ENCODE results near the gene GPC1. TPM values are rescaled to one million over a fixed set of nuclear protein-coding genes. Genes with fewer than 3 reads are reported as not detected.

The GPC1 gene
- total RNA-seq, 1 donor from 2014 or later, result 36.0 TPM

GRCh38 chr2:240412975-240413812, 22.3 kb upstream of the GPC1 start:
- H3K27me3 ChIP-seq (ENCODE audit: control insufficient read depth in 3 of 3, insufficient read depth in 3 of 3, low read length in 3 of 3), result peaks cover 0 to 3% (median 0%) of the 10 kb centered on the region in 3 donors
- no peak overlapping the region for H3K4me3 ChIP-seq (ENCODE audit: low read length in 3 of 3)
- peaks cover 0 to 4% (median 0%) of the 10 kb centered on the region in 3 donors for H3K4me1 ChIP-seq (ENCODE audit: control insufficient read depth in 3 of 3, insufficient read depth in 3 of 3, low read length in 3 of 3)
- H3K27ac ChIP-seq (ENCODE audit: low read depth, low read length), result no peak overlapping the region
- no peaks in the 10 kb centered on the region for H3K36me3 ChIP-seq (ENCODE audit: control insufficient read depth in 3 of 3, insufficient read depth in 3 of 3, low read length in 3 of 3)
- H3K9me3 ChIP-seq (ENCODE audit: control insufficient read depth in 3 of 3, low read length in 3 of 3), result no peaks in the 10 kb centered on the region
- no peak overlapping the region for H3K9ac ChIP-seq (ENCODE audit: low read depth in 1 of 3, low read length in 3 of 3)

- Histone ChIP-seq H3K27ac (ENCODE audit: low read depth, low read length) (no peak overlapping the region), H3K4me3 (ENCODE audit: low read length in 3 of 3) (no peak overlapping the region), H3K36me3 (ENCODE audit: control insufficient read depth in 3 of 3, insufficient read depth in 3 of 3, low read length in 3 of 3) (no peaks in the 10 kb centered on the region), H3K27me3 (ENCODE audit: control insufficient read depth in 3 of 3, insufficient read depth in 3 of 3, low read length in 3 of 3) (peaks cover 0 to 3% (median 0%) of the 10 kb centered on the region in 3 donors), H3K4me1 (ENCODE audit: control insufficient read depth in 3 of 3, insufficient read depth in 3 of 3, low read length in 3 of 3) (peaks cover 0 to 4% (median 0%) of the 10 kb centered on the region in 3 donors), H3K9ac (ENCODE audit: low read depth in 1 of 3, low read length in 3 of 3) (no peak overlapping the region), H3K9me3 (ENCODE audit: control insufficient read depth in 3 of 3, low read length in 3 of 3) (peaks cover 0 to 2% (median 0%) of the 10 kb centered on the region in 3 donors)
Measured at GRCh38 chr2:240413813-240414429, 21.5 kb upstream of the GPC1 start.

GRCh38 chr2:240416821-240417220, 18.6 kb upstream of the GPC1 start:
- Histone ChIP-seq H3K9me3 (ENCODE audit: control insufficient read depth in 3 of 3, low read length in 3 of 3) (peaks cover 0 to 5% (median 3%) of the 10 kb centered on the region in 3 donors), H3K4me3 (ENCODE audit: low read length in 3 of 3) (no peak overlapping the region), H3K27me3 (ENCODE audit: control insufficient read depth in 3 of 3, insufficient read depth in 3 of 3, low read length in 3 of 3) (peaks cover 0 to 3% (median 0%) of the 10 kb centered on the region in 3 donors), H3K27ac (ENCODE audit: low read depth, low read length) (no peak overlapping the region), H3K4me1 (ENCODE audit: control insufficient read depth in 3 of 3, insufficient read depth in 3 of 3, low read length in 3 of 3) (peaks cover 0 to 4% (median 0%) of the 10 kb centered on the region in 3 donors), H3K9ac (ENCODE audit: low read depth in 1 of 3, low read length in 3 of 3) (no peak overlapping the region), H3K36me3 (ENCODE audit: control insufficient read depth in 3 of 3, insufficient read depth in 3 of 3, low read length in 3 of 3) (no peaks in the 10 kb centered on the region)

- no peaks in the 10 kb centered on the region for H3K27me3 ChIP-seq (ENCODE audit: control insufficient read depth in 3 of 3, insufficient read depth in 3 of 3, low read length in 3 of 3)
- no peak overlapping the region for H3K9ac ChIP-seq (ENCODE audit: low read depth in 1 of 3, low read length in 3 of 3)
- no peaks in the 10 kb centered on the region for H3K4me1 ChIP-seq (ENCODE audit: control insufficient read depth in 3 of 3, insufficient read depth in 3 of 3, low read length in 3 of 3)
- H3K27ac ChIP-seq (ENCODE audit: low read depth, low read length), result no peak overlapping the region
- no peak overlapping the region for H3K4me3 ChIP-seq (ENCODE audit: low read length in 3 of 3)
- H3K9me3 ChIP-seq (ENCODE audit: control insufficient read depth in 3 of 3, low read length in 3 of 3), result peaks cover 0 to 5% (median 3%) of the 10 kb centered on the region in 3 donors
- no peaks in the 10 kb centered on the region for H3K36me3 ChIP-seq (ENCODE audit: control insufficient read depth in 3 of 3, insufficient read depth in 3 of 3, low read length in 3 of 3)
Measured at GRCh38 chr2:240418311-240418710, 17.2 kb upstream of the GPC1 start.

GRCh38 chr2:240419271-240419670, 16.2 kb upstream of the GPC1 start:
- Histone ChIP-seq H3K27me3 (ENCODE audit: control insufficient read depth in 3 of 3, insufficient read depth in 3 of 3, low read length in 3 of 3) (no peaks in the 10 kb centered on the region), H3K4me3 (ENCODE audit: low read length in 3 of 3) (no peak overlapping the region), H3K9me3 (ENCODE audit: control insufficient read depth in 3 of 3, low read length in 3 of 3) (peaks cover 0 to 5% (median 3%) of the 10 kb centered on the region in 3 donors), H3K27ac (ENCODE audit: low read depth, low read length) (no peak overlapping the region), H3K4me1 (ENCODE audit: control insufficient read depth in 3 of 3, insufficient read depth in 3 of 3, low read length in 3 of 3) (no peaks in the 10 kb centered on the region), H3K36me3 (ENCODE audit: control insufficient read depth in 3 of 3, insufficient read depth in 3 of 3, low read length in 3 of 3) (no peaks in the 10 kb centered on the region), H3K9ac (ENCODE audit: low read depth in 1 of 3, low read length in 3 of 3) (no peak overlapping the region)

DNA sequence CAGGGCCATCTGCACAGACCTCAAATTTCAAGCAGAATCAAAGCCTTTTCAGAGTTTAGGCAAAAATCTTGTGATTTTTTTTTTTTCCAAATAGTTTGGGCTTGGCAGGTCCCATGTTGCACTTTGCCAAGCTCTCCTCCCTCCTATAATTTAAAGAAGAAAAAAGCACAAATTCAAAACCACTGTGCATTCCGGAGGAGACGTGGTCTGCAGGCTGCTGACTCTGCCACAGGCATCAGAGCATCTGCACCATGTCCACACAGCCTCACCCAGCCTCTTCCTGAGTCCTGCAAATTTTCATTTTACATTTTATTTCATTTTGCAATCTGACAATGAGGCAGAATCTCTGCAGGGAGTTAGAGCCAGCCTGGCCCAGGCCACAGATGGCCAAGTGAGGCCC, 15.7 kb upstream of the GPC1 start:
- H3K27ac ChIP-seq (ENCODE audit: low read depth, low read length), result no peak overlapping the region
- H3K9me3 ChIP-seq (ENCODE audit: control insufficient read depth in 3 of 3, low read length in 3 of 3), result peaks cover 0 to 5% (median 3%) of the 10 kb centered on the region in 3 donors
- no peak overlapping the region for H3K4me3 ChIP-seq (ENCODE audit: low read length in 3 of 3)
- H3K9ac ChIP-seq (ENCODE audit: low read depth in 1 of 3, low read length in 3 of 3), result no peak overlapping the region
- no peaks in the 10 kb centered on the region for H3K27me3 ChIP-seq (ENCODE audit: control insufficient read depth in 3 of 3, insufficient read depth in 3 of 3, low read length in 3 of 3)
- no peaks in the 10 kb centered on the region for H3K36me3 ChIP-seq (ENCODE audit: control insufficient read depth in 3 of 3, insufficient read depth in 3 of 3, low read length in 3 of 3)
- H3K4me1 ChIP-seq (ENCODE audit: control insufficient read depth in 3 of 3, insufficient read depth in 3 of 3, low read length in 3 of 3), result peaks cover 0 to 3% (median 0%) of the 10 kb centered on the region in 3 donors

GRCh38 chr2:240420206-240421104, 15.0 kb upstream of the GPC1 start:
- no peaks in the 10 kb centered on the region for H3K36me3 ChIP-seq (ENCODE audit: control insufficient read depth in 3 of 3, insufficient read depth in 3 of 3, low read length in 3 of 3)
- peaks cover 0 to 5% (median 3%) of the 10 kb centered on the region in 3 donors for H3K9me3 ChIP-seq (ENCODE audit: control insufficient read depth in 3 of 3, low read length in 3 of 3)
- H3K4me1 ChIP-seq (ENCODE audit: control insufficient read depth in 3 of 3, insufficient read depth in 3 of 3, low read length in 3 of 3), result peaks cover 0 to 5% (median 0%) of the 10 kb centered on the region in 3 donors
- H3K4me3 ChIP-seq (ENCODE audit: low read length in 3 of 3), result no peak overlapping the region
- no peaks in the 10 kb centered on the region for H3K27me3 ChIP-seq (ENCODE audit: control insufficient read depth in 3 of 3, insufficient read depth in 3 of 3, low read length in 3 of 3)
- H3K27ac ChIP-seq (ENCODE audit: low read depth, low read length), result no peak overlapping the region
- H3K9ac ChIP-seq (ENCODE audit: low read depth in 1 of 3, low read length in 3 of 3), result no peak overlapping the region

- peaks cover 0 to 5% (median 0%) of the 10 kb centered on the region in 3 donors for H3K4me1 ChIP-seq (ENCODE audit: control insufficient read depth in 3 of 3, insufficient read depth in 3 of 3, low read length in 3 of 3)
- no peak overlapping the region for H3K4me3 ChIP-seq (ENCODE audit: low read length in 3 of 3)
- H3K36me3 ChIP-seq (ENCODE audit: control insufficient read depth in 3 of 3, insufficient read depth in 3 of 3, low read length in 3 of 3), result no peaks in the 10 kb centered on the region
- no peaks in the 10 kb centered on the region for H3K27me3 ChIP-seq (ENCODE audit: control insufficient read depth in 3 of 3, insufficient read depth in 3 of 3, low read length in 3 of 3)
- no peak overlapping the region for H3K9ac ChIP-seq (ENCODE audit: low read depth in 1 of 3, low read length in 3 of 3)
- no peak overlapping the region for H3K27ac ChIP-seq (ENCODE audit: low read depth, low read length)
- peaks cover 0 to 5% (median 5%) of the 10 kb centered on the region in 3 donors for H3K9me3 ChIP-seq (ENCODE audit: control insufficient read depth in 3 of 3, low read length in 3 of 3)
Measured at GRCh38 chr2:240421381-240421780, 14.1 kb upstream of the GPC1 start.

DNA sequence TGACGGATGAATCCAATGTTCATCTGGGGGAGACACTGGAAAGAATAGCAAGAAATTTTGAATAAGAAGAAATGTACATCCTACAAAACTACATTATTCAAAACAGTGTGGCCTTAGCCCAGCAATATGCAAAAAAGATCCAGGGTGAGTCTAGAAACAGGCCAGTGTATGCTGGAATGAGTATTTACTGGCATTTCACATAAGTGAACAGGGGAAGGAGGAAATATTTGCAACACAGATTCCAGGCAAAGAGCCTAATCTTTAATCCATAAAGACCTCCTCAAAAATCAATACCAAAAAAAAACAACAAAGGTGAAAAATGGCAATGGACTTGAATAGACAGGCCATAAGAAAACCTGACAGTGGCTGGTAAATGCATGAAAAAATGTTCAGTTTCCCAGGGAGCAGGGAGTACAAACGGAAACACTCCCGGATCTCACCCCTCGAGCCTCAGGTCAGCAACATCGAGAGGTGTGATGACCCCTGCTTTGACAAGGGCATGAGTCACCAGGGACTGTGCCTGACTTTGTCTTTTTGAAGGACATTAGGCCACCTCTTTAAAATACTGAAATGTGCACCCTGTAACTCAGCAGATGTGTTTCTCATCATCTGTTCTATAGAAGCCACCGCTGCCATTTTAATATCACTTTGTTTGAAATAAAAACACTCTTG, 12.7 kb upstream of the GPC1 start:
- peaks cover 0 to 5% (median 0%) of the 10 kb centered on the region in 3 donors for H3K4me1 ChIP-seq (ENCODE audit: control insufficient read depth in 3 of 3, insufficient read depth in 3 of 3, low read length in 3 of 3)

More for the DNA sequence above, 12.7 kb upstream of the GPC1 start:
- Histone ChIP-seq H3K36me3 (ENCODE audit: control insufficient read depth in 3 of 3, insufficient read depth in 3 of 3, low read length in 3 of 3) (no peaks in the 10 kb centered on the region), H3K27ac (ENCODE audit: low read depth, low read length) (no peak overlapping the region), H3K27me3 (ENCODE audit: control insufficient read depth in 3 of 3, insufficient read depth in 3 of 3, low read length in 3 of 3) (no peaks in the 10 kb centered on the region), H3K9me3 (ENCODE audit: control insufficient read depth in 3 of 3, low read length in 3 of 3) (peaks cover 0 to 5% (median 5%) of the 10 kb centered on the region in 3 donors), H3K9ac (ENCODE audit: low read depth in 1 of 3, low read length in 3 of 3) (no peak overlapping the region), H3K4me3 (ENCODE audit: low read length in 3 of 3) (no peak overlapping the region)

Data from skeletal muscle tissue (tissue), 4 donors.